A172 (cell line): Measurements from ENCODE around the gene SEPTIN1. TPM values are rescaled to one million over a fixed set of nuclear protein-coding genes. Genes with fewer than 3 reads are reported as not detected.

Source experiments
- DNase-seq: peaks from one replicate; pipeline ENCODE4 v3.0.0-alpha.2; 2015; ENCODE audit warnings: low spot score
- total RNA-seq: library from RNA; depleted of rRNA; stranded (reverse); fragments of >200 nt; shearing (Covaris generic); gene quantifications from 2 replicates; pipeline ENCODE4 v1.2.3, GENCODE V29; 2014

The SEPTIN1 gene
- total RNA-seq, 1 experiment from 2014 or later: not detected

DNA sequence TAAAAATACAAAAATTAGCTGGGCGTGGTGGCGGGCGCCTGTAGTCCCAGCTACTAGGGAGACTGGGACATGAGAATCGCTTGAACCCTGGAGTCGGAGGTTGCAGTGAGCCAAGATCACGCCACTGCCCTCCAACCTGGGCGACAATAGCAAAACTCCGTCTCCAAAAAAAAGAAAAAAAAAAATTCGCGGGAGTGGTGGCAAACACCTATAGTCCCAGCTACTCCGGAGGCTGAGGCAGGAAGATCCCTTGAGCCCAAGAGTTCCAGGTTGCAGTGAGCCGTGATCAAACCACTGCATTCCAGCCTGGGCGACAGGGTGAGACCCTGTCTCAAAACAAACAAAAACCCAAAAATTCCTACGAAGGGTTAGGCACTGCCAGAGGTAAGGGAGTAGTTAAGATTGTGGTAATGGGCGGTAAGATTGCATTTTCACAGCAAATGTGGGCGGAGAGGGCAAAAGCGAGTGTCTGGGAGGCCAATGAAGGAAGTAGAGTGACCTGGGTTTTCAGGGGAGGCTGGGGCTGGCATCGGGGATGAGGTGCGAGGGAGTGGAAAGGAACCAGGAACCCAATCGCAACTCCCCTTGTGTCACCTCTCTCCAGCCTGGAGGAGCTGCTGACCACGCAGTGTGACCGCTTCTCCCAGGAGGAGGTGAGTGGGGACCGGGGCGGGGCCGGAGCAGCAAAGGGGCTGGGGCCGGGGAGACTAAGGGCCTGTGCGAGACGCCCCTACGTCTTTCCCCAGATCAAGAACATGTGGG lies 5.1 kb downstream of the SEPTIN1 start:
- DNase-seq: no peak

DNA sequence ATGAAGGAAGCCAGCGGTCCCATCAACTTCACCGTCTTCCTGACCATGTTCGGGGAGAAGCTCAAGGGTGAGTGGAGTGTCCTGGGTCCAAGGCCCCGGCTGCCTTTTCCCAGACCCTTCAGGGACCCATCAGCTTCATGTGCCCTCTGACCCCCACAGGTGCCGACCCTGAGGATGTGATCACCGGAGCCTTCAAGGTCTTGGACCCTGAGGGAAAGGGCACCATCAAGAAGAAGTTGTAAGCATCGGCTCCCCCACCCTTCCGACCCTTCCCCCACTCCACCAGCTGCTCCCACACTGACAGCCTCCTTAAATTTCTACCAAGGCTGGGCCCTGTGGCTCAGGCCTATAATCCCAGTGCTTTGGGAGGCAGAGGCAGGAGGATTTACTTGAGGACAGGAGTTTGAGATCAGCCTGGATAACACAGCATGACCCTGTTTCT lies 5.9 kb downstream of the SEPTIN1 start:
- no peak for DNase-seq

DNA sequence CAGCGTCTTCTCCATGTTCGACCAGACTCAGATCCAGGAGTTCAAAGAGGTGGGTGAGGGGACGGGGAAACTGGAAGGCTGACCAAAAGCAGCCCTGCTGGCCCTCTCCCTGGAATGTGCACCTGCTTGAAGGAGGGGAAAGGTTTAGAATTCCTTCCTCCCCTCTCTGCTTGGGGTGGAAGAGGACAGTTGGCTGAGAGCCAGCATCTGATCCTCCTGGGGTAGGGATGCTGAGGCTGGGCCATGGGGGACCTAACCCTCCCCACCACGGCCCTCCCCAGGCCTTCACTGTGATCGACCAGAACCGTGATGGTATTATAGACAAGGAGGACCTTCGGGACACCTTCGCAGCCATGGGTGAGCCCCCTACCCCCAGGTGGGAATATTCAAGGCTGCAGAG lies 6.5 kb downstream of the SEPTIN1 start:
- no peak for DNase-seq

DNA sequence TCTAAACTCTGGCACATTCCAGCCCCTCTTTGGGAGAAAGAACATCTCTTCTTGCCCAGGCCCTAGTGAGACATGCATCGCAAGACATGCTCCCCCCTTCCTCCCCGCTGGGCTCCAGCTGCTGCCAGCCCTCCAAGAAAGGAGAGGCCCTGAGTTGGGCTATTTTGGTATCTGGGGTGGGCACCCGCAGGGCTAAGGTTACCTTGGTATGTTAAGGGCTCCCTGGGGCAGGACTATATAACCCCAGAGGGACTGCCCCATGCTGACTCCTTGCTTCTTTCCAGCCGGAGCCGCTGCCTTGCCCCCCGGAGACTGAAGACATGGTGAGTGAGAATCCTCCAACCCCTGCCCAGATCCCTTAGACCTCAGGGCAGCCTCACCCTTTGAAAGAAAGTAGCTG lies 7.8 kb downstream of the SEPTIN1 start, which contains the start of gene MYL11:
Gene MYL11, plus strand, starts transcription at position 265 of the 400 bp plus-strand sequence. Its CDS starts 56 bp downstream, at position 321.
- DNase-seq: no peak

DNA sequence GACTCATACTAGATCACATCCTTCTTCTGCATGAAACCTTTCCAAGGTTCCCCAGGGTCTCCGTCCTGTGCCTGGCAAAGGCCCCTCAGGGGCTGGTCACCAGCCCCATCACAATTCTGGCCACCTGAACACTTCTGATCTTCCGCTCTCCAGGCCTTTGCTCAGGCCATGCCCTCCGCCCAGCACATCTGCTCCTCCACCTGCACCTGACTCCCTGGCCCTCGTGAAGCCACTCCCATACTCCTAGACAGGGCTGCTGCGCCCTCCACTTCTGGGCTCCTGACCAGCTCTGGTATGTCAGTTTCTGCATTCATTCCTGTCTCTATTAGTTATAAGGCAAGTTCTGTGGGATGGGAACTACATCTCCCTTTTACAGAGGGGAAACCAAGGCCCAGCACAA lies 9.6 kb downstream of the SEPTIN1 start:
- DNase-seq: no peak

DNA sequence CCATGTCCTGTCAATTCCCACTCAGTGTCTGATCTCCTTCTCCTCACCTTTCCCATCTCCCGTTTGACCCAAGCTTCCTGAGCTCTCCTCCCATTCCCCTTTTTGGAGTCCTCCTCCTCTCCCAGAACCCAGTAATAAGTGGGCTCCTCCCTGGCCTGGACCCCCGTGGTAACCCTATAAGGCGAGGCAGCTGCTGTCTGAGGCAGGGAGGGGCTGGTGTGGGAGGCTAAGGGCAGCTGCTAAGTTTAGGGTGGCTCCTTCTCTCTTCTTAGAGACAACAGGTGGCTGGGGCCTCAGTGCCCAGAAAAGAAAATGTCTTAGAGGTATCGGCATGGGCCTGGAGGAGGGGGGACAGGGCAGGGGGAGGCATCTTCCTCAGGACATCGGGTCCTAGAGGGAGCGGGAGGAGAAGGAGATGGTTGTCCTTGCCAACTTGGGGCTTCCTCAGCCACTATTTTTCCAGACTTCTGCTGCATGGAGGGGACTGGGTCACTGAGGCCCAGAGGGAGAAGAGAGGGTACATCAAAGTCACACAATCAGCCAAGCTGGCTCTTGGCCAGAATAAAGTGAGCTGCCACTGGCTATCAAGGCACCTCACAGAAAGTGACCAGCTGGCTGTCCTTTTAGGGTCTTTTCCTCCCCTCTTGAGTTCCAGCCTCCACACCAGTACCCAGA lies 10.2 kb downstream of the SEPTIN1 start:
- no peak for DNase-seq

DNA sequence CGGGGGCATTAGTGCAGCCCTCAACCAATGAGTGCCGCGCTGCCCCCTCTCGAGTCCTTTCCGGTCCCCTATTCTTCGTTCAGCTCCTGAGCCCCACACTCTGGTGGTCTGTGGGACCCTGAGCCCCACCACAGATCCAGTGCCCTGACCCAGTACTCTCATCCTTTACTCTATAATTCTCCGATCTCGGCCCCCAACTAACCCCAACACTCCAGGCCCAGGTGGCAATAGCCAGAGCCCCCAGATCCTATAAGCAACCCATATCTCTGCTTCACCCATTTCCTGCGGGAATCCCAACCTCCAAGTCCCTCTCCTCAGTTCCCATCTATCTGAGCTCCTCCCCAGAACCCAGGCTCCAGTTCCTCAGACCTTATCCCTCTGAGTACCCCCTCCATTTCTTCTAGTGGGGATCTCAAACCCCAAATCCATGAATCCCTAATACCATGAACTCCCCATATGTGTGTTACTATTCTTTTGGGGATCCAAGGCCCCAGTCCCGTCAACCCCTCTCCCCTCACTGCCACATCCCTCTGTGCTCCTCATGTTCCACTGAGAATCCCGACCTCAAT lies 11.0 kb downstream of the SEPTIN1 start:
- DNase-seq: no peak

DNA sequence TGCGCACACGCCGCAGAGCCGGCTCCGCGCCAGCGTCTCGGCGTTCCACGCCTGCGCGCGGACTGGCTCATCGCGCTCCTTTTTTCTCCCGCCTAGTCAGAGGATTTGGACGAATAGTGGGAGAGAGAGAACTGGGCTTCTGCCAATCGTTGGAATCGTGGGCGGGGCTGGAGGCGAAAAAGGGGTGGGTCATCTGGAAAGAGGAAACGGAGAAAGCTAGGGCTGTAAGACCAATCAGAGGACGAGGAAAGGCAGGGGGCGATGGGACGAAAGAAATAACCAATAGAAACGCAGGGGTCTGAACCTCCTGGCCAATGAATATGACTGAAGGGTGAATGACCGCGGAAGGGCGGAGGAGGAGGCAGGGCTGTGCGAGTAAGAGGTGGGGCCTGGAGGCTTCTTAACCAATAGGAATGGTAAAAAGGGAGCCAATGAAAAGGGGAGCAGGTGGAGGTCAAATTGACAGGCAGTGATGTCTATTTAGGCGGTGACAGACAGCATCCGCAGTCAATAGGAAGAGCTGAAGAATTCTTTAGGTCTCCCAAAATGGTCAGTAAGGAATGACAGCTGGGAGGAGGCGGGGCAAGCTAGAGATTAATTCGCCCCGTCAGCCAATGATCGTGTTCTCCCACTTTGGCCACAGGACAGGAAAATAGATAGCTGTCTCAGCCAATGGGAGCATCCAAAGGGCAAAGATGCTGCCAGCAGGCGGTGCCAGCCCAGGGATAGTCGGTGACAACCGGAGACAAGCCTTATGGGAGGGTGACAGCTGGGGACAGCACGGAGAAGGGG lies 11.7 kb downstream of the SEPTIN1 start, which contains the start of gene TBC1D10B:
Gene TBC1D10B, minus strand, starts transcription at position 39 of the 792 bp plus-strand sequence. CDS start 311 bp downstream, outside the sequence.
- peak; percentile 100 for DNase-seq

DNA sequence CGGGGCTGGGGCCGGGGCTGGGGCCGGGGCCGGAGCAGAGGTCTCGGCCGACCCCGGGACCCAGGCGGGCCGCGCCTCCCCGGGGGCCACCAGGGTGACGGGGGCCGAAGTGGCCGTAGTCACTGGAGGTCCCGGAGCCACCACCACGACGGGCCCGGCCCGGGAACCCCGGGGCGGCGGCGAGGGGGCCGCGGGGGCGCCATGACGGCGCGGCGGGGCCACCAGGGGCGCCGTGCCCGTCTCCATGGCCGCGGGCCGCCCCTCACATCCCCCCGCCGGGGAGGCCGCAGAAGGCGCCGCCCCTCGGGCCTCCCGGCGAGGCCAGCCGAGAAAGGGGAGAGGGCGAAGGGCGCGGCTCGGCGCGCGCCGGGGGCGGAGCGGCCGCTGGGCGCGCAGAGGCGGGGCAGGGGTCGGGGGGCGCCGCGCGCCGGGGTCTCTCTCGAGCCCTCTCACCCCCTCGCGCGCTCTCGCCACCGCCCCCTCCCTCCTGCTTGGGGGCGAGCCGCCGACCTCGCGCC lies 12.4 kb downstream of the SEPTIN1 start:
- no peak for DNase-seq

DNA sequence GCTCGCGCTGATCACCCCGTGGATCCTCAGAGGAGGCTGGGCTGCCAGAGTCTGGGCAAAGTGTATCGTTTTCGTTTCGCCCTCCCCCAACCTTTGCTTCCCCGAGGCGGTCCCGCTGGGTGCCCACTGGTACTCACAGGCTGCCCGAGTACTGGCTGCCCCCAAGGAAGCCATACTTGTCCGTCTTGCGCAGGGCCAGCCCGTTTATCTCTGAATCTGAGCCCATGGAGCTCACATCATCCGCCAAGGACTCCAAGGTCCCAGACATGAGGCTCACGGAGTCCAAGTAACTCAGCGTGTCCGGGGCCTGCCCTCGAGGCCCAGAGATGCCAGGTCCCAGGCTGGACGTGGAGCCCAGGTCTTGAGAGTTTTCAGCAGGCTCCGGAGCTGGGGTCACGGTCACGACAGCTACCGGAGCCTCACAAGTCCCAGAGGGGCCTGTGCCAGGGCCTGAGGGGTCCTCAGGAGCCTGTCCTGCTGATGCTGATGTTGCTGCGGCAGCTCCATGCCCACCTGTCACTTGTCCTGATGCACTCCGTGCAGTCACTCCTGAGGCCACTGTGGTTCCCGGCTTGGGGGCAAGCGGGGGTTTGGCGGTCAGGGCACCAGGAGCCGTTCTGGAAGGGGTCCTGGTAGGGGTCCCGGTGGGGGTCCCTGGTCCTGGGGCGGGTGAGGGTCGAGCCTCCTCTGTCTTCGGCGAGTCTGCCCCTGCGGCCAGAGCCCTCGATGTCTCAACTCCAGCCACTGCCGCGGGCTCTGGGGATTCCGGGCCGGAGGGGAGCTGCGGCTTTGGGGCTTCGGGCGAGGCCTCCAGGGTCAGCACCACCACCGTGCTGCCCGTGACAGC lies 13.0 kb downstream of the SEPTIN1 start:
- DNase-seq: no peak

DNA sequence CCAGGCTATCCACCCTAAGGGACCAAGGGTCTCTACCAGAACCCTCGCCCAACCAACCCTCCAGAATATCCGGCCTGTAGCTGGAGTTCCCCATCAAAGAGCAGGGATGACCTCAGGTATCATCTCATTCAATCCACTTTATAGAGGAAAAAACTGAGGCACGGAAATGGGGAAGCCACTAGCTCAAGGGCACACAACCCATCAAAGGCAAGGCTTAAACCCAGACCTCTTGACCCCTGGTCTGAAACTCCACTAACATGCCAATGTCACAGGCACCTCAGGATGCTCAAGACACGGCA lies 13.6 kb downstream of the SEPTIN1 start:
- DNase-seq: no peak

DNA sequence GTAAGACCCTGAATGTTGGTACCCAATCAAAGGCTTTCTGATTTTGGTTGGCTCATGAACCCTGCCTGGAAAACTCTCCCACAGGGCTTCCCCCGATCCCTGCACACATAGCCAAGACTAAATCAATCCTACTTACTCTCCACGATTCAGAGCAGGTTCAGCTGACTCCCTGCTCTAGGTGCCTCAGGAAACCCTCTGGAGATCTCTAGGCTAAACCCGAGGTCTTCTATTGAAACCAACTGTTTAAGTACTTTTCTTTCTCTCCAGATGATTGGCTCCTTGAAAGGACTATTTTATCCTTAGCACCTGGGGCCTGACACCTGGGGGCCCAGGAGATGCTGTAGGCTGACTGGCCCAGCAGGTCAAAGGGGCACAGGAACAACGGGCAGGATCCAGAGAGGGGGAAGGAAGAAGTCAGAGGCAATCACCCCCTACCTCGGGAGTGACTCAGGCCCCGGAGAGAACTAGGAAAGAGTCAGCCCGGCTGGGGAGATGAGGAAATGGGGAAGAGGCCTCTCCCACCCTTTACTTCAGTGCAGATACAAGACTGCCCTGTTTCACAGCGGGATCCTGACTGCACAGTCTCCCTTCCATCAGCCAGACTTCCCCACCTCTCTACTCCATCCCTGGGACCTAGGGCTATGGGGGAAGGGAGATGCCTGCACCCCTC lies 14.1 kb downstream of the SEPTIN1 start:
- peak; percentile 59 for DNase-seq

DNA sequence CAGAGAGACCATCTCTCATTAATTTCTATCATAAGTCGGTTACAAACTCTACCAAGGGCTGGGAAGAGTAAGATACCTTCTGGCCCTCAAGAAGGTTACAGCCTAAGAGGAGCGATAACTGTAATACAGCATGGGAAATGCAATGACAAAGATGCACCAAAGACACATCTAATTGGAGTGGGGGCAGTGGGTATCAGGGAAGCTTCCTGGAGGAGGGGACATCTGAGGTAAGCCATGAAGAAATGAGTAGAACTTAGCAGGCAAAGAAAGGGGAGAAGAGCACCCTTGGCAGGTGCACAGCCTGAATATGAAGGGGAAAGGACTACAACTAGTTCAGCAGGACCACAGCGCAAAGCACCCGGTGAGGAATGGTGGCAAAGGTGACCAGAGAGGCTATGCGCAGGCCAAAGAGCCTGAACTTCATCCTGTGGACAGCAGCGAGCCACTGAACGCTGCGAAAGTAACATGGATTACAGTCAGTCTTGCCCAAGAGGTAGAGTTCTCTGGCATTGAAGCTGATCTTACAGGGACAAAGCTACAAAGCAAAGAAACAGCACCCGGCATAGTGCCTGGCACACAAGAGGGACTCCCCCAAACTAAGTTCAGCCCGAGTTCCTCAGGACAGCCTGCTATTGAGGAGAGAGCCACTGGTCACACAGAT lies 14.9 kb downstream of the SEPTIN1 start:
- no peak for DNase-seq

DNA sequence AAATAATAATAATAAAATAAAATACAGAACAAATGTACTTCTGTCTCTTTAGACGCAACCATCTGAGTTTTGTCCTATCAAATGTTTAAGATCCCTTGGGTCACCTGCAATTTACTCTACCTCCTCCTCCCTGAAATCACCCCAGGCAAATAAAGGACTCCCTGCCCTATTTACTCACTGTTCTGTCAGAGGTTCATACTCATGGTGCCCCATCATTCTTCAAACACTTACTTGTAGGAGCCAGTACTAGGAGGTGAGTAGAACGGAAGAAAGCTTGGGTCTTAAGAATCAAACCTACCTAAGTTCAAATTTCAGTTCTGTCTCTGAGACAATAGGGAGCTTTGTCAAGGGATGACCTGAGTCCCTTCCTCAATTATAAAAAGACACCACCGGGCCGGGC lies 15.8 kb downstream of the SEPTIN1 start:
- DNase-seq: no peak

DNA sequence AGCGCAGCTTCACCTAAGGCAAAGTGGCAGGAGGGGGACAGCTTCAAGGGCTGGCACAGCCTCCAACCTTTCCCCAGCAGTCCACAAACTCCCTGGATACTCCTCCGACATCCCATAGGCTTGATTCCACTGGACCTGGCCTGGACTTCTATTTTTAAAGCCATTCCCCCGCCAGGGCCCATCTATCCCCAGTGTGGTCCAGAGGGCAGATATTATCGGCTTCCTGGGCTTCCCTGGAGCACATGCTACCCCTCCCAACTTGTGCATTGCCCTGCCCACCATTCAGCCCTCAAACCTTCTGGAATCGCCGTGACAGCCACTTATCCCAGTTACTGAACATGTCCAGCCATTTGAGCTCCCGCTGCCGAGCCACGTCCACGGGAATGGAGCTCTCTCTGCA lies 17.2 kb downstream of the SEPTIN1 start:
- no peak for DNase-seq

DNA sequence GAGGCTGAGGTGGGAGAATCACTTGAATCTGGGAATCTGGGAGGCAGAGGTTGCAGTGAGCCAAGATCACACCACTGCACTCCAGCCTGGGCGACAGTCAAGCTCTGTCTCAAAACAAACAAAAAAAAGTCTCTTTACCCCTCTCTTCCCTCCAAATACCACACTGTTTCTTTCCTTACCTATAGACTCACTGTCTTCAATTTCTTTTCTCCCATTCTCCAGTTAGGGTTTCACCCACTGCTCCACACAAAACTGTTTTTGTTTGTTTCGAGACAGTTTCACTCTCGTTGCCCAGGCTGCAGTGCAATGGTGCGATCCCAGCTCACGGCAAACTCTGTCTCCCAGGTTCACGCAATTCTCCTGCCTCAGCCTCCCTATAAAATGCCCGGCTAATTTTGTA lies 21.2 kb downstream of the SEPTIN1 start:
- no peak for DNase-seq

DNA sequence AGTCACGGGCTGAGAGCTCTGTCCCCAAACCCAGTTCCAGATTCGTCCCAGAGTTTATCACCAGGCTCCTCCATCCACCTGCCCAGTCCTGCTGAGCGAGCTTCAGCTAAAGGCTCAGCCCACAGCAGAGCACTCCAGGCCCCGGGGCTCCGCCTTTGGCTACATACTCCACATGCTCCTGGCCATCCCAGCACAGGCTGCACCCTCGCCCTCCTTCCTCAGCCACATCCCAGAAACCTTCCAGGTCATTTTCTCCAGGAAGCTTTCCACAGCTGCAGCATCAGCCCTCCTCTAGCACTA lies 22.5 kb downstream of the SEPTIN1 start:
- no peak for DNase-seq

DNA sequence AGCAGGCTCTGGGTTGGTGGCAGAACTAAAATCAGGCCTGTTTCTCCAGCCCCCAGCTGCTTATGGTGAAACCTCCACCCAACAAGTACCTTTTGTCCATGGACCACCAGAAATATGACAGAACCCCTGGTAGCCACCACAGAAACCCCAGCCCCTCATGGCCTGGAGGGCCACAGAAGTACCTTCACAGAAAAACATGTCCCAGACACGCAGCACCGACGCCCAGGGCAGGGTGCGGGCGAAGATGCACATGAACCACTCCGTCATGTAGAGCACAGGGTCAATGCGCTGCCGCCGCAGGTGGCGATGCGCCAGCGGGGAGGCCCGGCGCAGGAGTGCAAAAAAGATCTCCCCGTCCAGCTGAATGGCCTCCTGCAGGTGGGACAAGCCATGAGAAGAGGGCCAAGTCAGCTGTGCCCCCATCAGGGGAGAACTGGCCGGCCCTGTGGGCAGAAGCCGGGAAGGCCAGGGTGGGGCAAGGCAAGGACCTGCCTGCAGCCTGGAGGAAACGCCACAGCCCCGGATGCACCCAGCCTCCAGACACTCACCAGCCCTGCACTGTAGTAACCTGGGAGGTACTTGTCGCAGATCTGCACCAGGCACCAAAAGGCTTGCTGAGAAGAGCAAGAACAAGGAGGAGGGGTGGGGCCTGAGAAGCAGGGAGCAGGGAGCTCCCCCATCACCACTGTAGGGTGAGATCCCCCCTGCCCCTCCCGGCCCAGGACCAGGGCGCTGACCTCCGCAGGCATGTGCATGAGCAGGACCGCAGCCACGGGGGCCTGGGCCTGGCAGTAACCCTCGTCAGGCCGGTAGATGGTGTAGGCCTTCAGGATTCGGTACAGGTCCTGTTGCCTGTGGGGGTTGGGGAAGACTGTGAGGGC lies 23.1 kb downstream of the SEPTIN1 start:
- DNase-seq: no peak

DNA sequence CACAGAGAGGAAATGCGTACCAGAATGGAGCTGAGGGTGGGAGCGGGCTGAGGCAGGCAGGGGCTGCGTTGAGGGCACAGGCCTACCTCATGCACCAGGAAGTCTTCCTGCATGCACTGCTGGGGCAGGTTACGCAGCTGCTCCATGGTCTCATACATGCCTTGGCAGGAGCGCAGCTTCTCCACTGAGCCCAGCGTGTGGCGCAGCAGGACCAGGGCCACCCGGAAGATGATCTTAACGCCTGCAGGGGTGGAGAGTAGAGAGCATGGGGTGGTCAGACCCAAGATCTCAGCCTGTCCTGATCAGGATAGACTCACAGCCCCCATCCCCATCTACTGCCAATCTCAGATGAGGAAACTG lies 23.8 kb downstream of the SEPTIN1 start:
- DNase-seq: no peak
